GM18907 (cell line): ENCODE measurements around the gene HJURP.

ENCODE experiments used
- ATAC-seq: cut with Tn5 transposase; IDR thresholded peaks from one replicate; pipeline ENCODE4 v1.9.1; 2021; ENCODE audit warnings: mild to moderate bottlenecking, moderate library complexity; ENCODE audit not compliant: unreplicated experiment

The HJURP gene

GRCh38 chr2:233850745-233851144 lies 3.6 kb downstream of the HJURP start:
- no peak for ATAC-seq

- ATAC-seq: no peak
These were observed 4.6 kb downstream of the HJURP start for GRCh38 chr2:233849607-233850271.

- no peak for ATAC-seq
These were observed 6.1 kb downstream of the HJURP start for GRCh38 chr2:233848276-233848675.

- ATAC-seq: no peak
These were observed 7.0 kb downstream of the HJURP start for GRCh38 chr2:233847248-233847898.

- ATAC-seq: no peak
These were observed 7.7 kb downstream of the HJURP start for GRCh38 chr2:233846387-233847247.

GRCh38 chr2:233845301-233846060 lies 8.9 kb downstream of the HJURP start:
- ATAC-seq: no peak

GRCh38 chr2:233844836-233845235 lies 9.5 kb downstream of the HJURP start:
- no peak for ATAC-seq

- ATAC-seq: no peak
These were observed 10.1 kb downstream of the HJURP start for GRCh38 chr2:233844064-233844807.

- no peak for ATAC-seq
These were observed 13.2 kb downstream of the HJURP start for GRCh38 chr2:233841183-233841582.

GRCh38 chr2:233840520-233840919 lies 13.8 kb downstream of the HJURP start:
- no peak for ATAC-seq

- no peak for ATAC-seq
These were observed 14.9 kb downstream of the HJURP start for GRCh38 chr2:233839447-233839820.

- ATAC-seq: no peak
These were observed 15.4 kb downstream of the HJURP start for GRCh38 chr2:233838726-233839446.

- ATAC-seq: no peak
These were observed 16.1 kb downstream of the HJURP start for GRCh38 chr2:233838251-233838650.

- no peak for ATAC-seq
These were observed 16.6 kb downstream of the HJURP start for GRCh38 chr2:233837694-233838229.

GRCh38 chr2:233836359-233836758 lies 18.0 kb downstream of the HJURP start:
- ATAC-seq: no peak

- ATAC-seq: no peak
These were observed 18.8 kb downstream of the HJURP start for GRCh38 chr2:233835230-233836186.

- no peak for ATAC-seq
These were observed 21.0 kb downstream of the HJURP start for GRCh38 chr2:233833345-233833744.

GRCh38 chr2:233832869-233833311 lies 21.4 kb downstream of the HJURP start:
- ATAC-seq: no peak
